Endothelial cell of umbilical vein (primary cell): ENCODE results near the gene SST.
"Not testable (repeated sequence)": the region's sequence is repeated elsewhere in the genome, so short reads cannot be mapped to it uniquely, and the experiment has no call there.

Source experiments
- CTCF ChIP-seq, 2 donors: IDR thresholded peaks; 1 replicate in 1 of 2; 2 replicates in 1 of 2; pipeline ENCODE4 v1.5.1; 2011; ENCODE audit warnings: low read length in 2 of 2, mild to moderate bottlenecking in 2 of 2, moderate library complexity in 2 of 2, control low read depth in 1 of 2, inconsistent platforms in 1 of 2, low read depth in 1 of 2; ENCODE audit not compliant: insufficient read depth in 1 of 2; ENCODE audit errors: extremely low read depth in 1 of 2
- FOS ChIP-seq: IDR thresholded peaks from 2 replicates; pipeline ENCODE4 v1.6.1; 2011; ENCODE audit warnings: mild to moderate bottlenecking, low read length, moderate library complexity, borderline replicate concordance; ENCODE audit not compliant: insufficient read depth
- MYC ChIP-seq: IDR thresholded peaks from one replicate; pipeline ENCODE4 v1.6.1; 2011; ENCODE audit warnings: mild to moderate bottlenecking, low read depth, low read length
- POLR2A ChIP-seq: IDR thresholded peaks from 2 replicates; pipeline ENCODE4 v1.6.1; 2012; ENCODE audit warnings: low read depth, mild to moderate bottlenecking, control low read depth, low read length

GRCh38 chr3:187681756-187682155 lies 11.6 kb upstream of the SST start:
- TF ChIP-seq MYC; CTCF (IDR thresholded peaks at IDR 0.05; ENCODE audit: extremely low read depth in 1 of 2, insufficient read depth in 1 of 2, low read depth in 1 of 2, low read length in 2 of 2); FOS; POLR2A: not testable (repeated sequence)
